GM11168 (cell line): Measurements from ENCODE around the gene SENP5.
"Not testable (repeated sequence)": the region's sequence is repeated elsewhere in the genome, so short reads cannot be mapped to it uniquely, and the experiment has no call there.

Experiments used
- in situ Hi-C: fragments of 300-500 bp; cut with MboI; formaldehyde crosslinking; loops from one replicate; pipeline ENCODE4 v1.12.0; 2022; ENCODE audit warnings: low sequenced_read_pairs; ENCODE audit not compliant: unreplicated experiment

The SENP5 gene, protein sequence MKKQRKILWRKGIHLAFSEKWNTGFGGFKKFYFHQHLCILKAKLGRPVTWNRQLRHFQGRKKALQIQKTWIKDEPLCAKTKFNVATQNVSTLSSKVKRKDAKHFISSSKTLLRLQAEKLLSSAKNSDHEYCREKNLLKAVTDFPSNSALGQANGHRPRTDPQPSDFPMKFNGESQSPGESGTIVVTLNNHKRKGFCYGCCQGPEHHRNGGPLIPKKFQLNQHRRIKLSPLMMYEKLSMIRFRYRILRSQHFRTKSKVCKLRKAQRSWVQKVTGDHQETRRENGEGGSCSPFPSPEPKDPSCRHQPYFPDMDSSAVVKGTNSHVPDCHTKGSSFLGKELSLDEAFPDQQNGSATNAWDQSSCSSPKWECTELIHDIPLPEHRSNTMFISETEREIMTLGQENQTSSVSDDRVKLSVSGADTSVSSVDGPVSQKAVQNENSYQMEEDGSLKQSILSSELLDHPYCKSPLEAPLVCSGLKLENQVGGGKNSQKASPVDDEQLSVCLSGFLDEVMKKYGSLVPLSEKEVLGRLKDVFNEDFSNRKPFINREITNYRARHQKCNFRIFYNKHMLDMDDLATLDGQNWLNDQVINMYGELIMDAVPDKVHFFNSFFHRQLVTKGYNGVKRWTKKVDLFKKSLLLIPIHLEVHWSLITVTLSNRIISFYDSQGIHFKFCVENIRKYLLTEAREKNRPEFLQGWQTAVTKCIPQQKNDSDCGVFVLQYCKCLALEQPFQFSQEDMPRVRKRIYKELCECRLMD

DNA sequence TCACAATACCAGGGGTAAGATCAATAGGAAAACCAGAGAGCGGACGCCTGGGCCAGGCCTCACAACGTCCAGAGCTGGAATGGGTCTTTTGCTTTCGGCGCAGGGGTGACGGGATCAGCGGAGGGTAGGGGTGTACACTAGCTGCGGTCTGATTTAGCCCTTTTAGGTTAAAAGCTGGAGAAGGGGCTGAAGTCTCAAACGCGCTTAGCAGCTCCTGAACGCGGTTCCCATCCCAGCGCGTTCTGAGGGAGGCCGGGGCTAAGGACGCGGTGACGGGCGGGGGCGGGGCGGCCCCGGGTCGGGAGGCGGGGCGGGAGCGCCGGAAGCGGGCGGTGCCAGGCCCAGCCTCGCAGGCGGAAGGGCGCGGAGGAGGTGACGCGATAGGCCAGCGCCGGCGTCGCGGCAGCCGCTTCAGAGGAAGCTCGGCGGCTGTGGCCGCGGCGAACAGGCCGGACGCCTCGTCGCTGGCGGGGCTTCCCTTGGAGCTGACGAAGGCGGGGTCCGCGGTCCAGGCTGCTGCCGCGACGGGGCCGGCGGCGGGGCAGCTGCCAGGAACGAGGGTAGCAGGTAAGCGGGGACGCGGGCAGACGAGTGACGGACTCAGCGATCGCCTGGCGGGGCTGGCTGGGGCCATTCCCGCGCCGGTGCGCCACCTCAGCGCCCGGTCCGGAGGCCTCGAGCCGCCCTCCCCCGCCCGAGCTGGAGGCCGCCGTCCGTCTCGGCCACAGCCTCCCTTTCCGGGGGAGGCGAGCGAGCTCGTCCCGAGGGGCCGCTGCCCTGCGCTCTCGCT lies at the start of gene SENP5:
SENP5 (plus strand) TSS at position 414 of the 790 bp plus-strand sequence. CDS start 17,262 bp downstream, outside the sequence.
- in situ Hi-C loops: no loop called here

DNA sequence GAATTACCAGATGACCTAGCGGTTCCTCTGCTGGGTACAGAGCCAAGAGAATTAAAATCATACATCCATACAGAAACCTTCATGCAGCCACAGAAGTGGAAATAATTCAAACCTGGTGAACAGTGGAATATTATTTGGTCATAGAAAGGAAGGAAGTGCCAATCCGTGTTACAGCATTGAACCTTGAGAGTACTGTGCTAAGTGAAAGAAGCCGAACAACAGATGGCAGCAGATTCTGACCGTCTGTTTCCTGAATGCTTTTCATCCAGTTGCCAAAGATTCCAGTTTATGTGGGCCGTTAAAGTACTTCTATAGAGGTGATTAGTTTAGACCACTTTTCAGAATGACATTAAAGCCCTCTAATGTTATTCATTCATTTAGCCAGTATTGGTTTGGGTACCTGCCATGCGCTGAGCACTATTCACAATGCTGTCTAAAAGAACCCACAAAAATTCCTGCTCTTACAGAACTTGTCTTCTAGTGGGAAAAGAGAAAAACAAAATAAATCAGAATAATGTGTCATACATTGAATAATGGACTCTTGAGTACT lies 45.8 kb upstream of the SENP5 start:
- in situ Hi-C loops: no loop called here

DNA sequence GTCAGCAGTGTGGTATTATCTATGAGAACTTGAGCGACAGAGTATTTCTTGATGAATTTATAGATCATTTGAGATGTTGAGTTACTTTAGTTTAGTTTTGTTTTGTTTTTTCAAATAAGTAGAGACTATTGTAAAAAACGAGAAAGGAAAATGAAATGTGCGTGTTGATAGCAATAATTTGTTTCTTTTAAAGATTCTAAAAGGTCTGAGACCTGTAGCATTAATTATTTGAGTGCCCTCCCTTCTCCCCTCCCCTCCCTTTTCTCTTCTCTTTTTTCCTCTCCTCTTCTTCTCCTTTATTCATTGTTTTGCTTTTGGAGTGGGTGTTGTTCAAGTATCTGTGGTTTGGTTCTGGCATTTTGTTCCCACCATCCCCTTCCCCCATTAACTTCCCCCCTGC lies 38.1 kb upstream of the SENP5 start:
- in situ Hi-C loops: not testable (repeated sequence)

DNA sequence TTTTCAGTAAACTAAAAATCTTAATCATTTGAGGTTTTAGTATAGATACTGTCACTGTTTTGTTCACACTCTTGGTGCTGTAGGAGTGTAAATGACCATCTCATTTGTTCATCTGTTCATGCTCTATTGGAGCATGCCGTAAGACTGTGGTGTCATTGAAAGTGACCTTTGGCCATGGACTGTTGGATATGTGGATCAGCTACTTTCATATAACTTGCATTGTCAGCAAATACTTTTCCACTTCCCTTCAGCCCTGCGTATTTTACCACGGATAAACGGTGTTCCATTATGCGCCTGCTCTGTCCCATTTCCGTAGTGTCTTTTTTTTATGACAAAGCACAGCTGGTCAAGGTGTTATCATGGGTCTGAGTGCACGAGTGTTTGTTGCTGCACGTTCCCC lies 32.6 kb upstream of the SENP5 start:
- in situ Hi-C loops: no loop called here

DNA sequence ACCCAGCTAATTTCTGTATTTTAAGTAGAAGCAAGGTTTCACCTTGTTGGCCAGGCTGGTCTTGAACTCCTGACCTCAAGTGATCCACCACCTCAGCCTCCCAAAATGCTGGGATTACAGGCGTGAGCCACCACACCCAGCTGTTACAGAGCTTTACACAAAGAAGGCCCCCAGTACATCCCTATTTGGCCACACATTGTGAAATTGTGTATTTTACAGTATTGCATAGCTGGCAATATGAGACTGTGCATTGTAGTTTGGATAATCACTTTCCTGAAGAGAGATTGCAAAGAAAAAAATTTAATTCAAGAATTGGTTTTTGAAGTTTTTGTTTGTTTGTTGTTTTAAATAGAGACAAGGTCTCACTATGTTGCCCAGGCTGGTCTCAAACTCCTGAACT lies 31.1 kb upstream of the SENP5 start:
- in situ Hi-C loops: not testable (repeated sequence)

DNA sequence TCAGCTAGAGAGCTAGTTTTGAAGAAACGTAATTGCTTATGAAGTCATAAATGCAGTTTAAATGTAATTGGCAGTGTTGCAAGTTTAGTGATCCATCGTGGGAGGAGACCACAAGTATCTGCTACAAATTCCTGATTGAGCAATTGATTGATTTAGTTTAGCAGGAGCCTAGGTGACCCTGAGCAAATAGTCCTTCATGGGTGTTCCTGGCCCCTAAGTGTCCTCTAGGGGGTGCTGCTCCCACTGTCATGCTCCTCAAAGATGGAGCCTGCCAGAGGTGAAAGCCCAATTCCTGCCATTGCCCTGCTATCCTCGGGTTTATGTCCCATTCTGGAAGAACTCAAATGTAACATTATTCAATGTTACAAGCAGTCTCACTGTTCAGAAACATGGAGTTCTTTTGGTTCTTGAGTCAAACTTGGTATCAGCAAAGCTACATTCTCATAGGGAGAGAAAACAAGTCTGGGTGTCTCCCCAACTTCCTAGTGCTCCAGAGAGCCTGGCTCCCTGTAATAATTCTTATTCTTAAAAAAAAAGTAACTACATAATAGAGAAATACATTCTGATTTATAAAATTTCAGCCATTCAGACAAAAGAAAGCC lies 29.8 kb upstream of the SENP5 start:
- in situ Hi-C loops: no loop called here

DNA sequence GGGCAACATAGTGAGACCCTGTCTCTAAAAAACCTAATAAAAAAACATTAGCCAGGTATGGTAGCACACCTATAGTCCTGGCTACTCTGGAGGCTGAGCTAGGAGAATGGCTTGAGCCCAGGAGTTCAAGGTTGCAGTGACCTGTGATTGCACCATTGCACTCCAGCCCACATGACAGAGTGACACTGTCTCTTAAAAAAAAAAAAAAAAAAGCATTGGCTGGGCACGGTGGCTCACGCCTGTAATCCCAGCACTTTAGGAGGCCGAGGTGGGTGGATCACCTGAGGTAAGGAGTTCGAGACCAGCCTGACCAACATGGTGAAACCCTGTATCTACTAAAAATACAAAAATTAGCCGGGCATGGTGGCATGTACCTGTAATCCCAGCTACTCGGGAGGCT lies 28.4 kb upstream of the SENP5 start:
- in situ Hi-C loops: not testable (repeated sequence)

DNA sequence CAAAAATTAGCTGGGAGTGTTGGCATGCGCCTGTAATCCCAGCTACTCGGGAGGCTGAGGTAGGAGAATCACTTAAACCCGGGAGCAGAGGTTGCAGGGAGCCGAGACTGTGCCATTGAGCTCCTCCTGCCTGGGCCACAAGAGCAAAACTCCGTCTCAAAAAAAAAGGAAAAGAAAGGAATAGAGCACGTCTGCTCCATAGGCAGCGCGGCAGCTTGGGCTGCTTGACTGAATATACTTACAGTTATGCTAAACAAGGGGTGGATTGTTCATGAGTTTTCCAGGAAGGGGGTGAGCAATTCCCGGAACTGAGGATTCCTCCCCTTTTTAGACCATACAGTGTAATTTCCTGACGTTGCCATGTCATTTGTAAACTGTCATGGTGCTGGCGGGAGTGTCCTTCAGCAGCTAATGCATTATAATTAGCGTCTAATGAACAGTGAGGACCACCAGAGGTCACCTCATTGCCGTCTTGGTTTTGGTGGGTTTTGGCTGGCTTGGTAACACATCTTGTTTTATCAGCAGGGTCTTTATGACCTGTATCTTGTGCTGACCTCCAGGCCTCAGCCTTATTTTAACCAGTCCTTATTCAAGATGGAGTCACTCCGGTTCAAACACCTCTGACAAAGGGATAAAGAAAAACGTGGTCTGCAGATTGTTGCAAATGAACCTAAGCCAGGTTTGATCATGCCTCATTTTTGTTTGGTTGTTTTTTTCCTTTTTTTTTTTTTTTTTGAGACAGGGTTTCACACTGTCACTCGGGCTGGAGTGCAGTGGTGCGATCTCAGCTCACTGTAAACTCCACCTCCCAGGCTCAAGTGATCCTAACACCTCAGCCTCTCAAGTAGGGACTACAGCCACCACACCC lies 24.9 kb upstream of the SENP5 start:
- in situ Hi-C loops: loop anchor here (5.0 kb wide), 1 partner anchor 130 kb away; no protein-coding TSS in a partner anchor

DNA sequence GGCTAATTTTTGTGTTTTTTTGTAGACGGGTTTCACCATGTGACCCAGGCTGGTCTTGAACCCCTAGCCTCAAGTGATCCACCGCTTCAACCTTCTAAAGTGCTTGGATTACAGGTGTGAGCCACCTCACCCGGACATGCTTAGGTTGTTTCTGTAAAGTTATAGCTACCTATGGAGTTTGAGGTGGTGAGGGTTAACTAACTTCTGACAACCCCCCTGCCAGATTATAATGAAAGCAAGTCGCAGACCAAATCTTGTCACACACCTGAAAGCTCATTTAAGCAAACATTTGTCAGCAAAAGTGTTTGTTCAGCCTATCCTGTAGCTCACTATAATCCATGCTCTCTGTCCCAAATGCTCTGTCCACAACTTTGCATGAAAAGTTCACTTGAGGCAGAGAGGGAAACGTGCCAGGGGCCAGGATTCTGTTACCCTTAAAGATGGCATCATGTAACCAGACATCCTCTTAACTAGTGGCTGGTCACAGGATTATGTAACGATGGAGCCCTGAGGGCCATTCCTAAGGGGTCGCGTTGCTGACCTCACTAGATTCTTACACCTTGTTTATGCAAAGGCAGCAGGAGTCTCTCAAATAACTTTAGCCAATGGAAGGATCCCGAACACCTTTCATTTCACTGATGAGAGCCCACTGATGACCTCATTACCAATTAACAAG lies 24.1 kb upstream of the SENP5 start:
- in situ Hi-C loops: loop anchor here (5.0 kb wide), 1 partner anchor 129 kb away; no protein-coding TSS in a partner anchor

DNA sequence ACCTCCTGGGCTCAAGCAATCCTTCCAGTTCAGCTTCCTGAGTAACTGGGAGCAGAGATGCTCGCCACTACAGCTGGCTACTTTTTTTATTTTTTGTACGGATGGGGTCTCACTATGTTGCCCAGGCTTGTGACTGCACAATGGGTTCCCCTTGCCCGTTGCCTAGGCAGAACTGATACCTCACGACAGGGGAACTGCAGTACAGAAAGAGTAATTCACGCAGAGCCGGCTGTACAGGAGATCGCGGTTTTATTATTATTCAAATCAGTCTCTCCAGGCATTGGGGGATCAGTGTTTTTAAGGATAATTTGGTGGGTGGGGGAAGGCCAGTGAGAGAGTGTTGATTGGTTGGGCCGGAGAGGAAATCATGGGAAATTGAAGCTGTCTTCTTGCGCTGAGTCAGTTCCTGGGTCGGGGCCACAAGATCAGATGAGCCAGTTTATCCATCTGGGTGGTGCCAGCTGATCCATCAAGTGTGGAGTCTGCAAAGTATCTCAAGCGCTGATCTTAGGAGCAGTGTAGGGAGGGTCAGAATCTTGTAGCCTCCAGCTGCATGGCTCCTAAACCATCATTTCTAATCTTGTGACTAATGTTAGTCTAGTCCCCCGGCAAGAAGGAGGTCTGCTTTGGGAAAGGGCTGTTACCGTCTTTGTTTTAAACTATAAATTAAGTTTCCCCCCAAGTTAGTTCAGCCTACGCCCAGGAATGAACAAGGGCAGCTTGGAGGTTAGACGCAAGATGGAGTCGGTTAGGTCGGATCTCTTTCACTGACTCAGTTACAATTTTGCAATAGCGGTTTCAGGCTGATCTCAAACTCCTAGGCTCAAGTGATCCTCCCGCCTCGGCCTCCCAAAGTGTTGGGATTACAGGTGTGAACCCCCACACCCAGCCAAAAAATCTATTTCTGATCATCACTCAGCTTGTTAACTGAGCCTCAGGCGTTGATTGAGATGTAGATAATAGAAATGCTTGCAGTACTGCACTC lies 23.2 kb upstream of the SENP5 start:
- in situ Hi-C loops: loop anchor here (5.0 kb wide), 1 partner anchor 128 kb away; no protein-coding TSS in a partner anchor

DNA sequence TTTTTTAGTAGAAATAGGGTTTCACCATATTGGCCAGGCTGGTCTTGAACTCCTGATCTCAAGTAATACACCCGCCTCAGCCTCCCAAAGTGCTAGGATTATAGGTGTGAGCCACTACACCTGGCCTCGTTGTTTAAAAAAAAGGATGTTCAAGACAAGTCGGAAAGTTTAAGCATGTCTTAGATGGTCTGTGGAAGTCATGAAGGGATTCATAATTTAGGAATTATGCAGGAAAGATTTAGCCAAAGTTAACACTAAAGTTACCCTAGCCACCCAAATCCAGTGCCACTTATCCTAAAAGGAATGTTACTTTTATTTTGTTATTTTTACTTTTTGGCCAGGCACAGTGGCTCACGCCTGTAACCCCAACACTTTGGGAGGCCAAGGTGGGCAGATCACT lies 19.3 kb upstream of the SENP5 start:
- in situ Hi-C loops: not testable (repeated sequence)

DNA sequence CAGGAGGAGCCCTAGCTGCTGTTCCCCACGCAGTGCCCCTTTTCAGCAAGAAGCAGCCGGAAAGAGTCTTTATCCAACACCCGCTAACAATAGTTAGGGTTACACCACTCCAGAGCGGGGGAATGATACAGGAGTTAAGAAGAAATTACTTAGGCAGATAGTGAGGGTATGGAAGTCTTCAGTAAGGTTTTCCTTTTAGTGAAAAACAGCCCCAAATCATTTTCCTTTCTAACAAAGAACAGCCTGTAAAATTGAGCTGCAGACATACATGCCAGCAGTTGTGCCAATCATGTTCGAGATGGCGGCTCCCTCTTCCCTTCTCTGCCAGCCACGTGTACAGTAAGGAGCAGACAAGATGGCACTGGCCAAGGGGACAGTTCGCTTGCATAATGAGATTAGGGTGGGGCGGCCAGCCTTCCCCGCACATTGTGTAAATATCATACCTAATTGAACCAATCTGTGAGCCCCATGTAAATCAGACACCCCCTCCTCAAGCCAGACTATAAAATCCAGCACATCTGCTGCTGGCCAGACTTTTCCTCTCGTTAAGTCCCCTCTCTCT lies 18.5 kb upstream of the SENP5 start:
- in situ Hi-C loops: no loop called here

DNA sequence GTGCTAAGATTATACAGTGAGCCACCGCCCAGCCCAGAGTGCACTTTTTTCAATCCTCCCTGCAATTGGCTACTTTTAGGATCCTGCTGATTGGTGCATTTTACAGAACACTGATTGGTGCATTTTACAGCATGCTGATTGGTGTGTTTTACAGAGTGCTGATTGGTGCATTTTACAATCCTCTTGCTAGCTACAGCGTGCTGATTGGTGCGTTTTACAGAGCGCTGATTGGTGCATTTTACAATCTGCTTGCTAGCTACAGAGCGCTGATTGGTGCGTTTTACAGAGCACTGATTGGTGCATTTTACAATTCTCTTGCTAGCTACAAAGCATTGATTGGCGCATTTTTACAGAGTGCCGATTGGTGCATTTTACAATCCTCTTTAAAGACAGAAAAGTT lies 4.7 kb upstream of the SENP5 start:
- in situ Hi-C loops: not testable (repeated sequence)

DNA sequence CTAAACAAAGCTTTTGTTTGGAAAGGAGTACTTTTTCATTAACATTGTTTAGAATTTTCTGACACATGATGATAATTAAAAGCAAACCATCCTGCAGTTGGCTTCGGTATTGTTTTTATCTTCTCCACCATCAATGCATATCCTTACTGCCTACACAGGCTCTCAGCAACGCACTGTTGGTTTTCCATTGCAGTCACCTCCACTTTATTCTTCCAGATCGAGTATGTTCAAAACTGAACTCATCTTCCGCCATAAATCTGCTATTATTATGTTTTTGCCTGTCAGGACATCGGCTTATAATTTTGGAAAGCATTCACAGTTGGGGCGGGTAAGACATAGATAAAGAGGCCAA lies 589 bp upstream of the SENP5 start:
- in situ Hi-C loops: no loop called here

DNA sequence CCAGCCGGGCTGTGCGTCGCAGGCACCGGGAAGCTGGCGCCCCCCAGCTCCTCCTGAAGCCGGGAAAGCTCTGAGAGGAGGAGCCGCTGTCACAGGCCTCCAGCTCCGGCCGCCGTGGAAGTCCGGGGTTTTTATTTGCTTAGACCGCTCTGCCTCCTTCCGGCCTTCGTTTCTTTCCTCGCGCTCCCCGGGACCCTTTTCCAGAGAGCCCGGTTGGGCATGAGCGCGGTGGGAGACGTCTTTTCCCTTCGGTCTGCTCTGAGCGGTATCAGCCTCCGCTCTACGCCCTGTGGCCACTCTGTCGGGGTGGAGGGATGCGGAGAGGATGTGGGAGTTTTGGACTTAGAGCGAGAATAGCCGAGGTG lies 559 bp downstream of the SENP5 start:
- in situ Hi-C loops: no loop called here

DNA sequence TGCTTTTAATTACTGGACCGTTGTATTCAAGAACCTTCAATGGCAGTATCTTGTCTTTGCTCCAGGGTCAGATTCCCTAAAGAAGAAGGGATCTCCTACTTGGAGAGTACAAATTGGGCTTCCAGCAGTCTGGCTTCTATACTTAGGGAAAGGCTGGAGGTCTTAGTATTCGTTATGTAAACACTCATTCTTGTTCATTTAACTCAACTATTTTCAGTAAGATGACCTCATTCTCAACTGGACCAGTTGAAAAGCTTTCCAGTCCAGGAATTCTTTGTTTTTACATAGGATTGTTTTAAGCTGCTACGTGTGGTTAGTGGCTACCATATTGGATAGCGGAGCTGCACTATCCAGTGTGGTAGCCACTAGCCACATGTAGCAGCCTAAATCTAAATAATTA lies 4.6 kb downstream of the SENP5 start:
- in situ Hi-C loops: no loop called here

DNA sequence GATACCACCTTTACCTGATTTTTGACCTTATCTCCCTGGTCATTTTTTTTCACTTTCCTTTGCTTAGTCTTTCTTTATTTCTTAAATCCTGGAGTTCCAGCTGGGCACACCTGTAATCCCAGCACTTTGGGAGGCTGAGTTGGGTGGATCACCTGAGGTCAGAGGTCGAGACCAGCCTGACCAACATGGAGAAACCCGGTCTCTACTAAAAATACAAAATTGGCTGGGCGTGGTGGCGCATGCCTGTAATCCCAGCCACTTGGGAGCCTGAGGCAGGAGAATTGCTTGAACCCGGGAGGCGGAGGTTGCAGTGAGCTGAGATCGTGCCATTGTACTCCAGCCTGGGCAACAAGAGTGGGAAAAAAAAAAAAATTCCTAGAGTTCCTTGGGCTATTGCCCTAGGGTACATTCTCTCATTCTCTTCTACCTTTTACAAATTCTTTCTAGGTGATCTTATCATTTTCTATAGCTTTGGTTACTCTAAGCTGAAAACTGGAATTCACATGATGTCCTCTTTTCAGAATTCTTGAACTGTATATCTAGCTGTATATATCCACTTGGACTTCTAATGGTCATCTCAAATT lies 6.9 kb downstream of the SENP5 start:
- in situ Hi-C loops: not testable (repeated sequence)
